GM19193 (cell line): Measurements from ENCODE around the gene TASOR.

Experiments
- POLR2A ChIP-seq: IDR thresholded peaks from 4 replicates; pipeline ENCODE4 v1.6.1; 2011; ENCODE audit not compliant: insufficient read depth, insufficient read length; ENCODE audit errors: extremely low read depth

Gene TASOR, protein sequence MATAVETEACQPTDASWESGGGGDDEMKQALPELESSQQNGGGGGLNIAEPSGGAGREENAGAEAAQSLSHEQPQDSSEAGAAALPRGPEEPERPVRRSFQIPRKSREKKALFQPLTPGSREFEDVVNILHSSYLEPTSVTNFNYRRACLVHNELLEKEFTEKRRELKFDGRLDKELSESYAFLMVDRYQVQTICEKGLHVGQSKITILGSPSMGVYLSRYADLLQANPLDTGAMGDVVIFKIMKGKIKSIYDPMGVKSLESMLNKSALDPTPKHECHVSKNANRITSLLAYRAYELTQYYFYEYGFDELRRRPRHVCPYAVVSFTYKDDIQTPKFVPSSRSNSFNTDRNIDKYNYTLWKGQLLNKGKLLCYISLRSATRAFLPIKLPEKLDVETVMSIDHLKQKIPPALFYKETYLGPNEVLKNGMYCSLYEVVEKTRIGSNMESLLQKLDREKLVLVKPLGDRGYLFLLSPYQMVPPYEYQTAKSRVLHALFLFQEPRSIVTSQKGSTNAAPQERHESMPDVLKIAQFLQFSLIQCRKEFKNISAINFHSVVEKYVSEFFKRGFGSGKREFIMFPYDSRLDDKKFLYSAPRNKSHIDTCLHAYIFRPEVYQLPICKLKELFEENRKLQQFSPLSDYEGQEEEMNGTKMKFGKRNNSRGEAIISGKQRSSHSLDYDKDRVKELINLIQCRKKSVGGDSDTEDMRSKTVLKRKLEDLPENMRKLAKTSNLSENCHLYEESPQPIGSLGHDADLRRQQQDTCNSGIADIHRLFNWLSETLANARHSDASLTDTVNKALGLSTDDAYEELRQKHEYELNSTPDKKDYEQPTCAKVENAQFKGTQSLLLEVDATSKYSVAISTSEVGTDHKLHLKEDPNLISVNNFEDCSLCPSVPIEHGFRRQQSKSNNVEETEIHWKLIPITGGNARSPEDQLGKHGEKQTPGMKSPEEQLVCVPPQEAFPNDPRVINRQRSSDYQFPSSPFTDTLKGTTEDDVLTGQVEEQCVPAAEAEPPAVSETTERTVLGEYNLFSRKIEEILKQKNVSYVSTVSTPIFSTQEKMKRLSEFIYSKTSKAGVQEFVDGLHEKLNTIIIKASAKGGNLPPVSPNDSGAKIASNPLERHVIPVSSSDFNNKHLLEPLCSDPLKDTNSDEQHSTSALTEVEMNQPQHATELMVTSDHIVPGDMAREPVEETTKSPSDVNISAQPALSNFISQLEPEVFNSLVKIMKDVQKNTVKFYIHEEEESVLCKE (N-terminal part only)

GRCh38 chr3:56683122-56683817 is at the start of gene TASOR:
Gene TASOR, minus strand, starts transcription at chr3:56683265. Its CDS starts 259 bp downstream, at chr3:56683006.
- TF ChIP-seq POLR2A = peak; percentile 76

- no peak for TF ChIP-seq POLR2A
Measured at GRCh38 chr3:56732109-56732508, 49.0 kb upstream of the TASOR start.

DNA sequence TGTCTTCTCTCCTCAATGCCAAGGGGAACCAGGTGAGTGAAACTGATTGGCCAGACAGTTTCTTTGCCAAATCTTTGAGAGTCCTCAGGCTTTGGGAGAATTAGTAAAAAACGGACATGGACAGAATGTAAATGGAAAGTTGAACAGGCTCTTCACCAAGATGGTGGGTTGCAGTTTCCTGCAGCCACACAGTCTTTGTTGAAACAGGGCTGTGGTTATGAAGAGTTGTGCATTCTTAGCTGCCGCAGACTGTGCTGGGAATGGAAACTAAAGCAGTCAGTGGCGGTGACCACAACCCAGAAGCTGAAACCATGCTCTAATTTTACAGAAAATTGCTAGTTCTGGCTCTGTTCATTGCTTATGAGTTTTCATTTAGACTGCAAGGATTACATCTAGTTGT is 42.1 kb upstream of the TASOR start:
- TF ChIP-seq POLR2A = no peak

GRCh38 chr3:56724676-56725075 is 41.6 kb upstream of the TASOR start:
- TF ChIP-seq POLR2A = no peak

DNA sequence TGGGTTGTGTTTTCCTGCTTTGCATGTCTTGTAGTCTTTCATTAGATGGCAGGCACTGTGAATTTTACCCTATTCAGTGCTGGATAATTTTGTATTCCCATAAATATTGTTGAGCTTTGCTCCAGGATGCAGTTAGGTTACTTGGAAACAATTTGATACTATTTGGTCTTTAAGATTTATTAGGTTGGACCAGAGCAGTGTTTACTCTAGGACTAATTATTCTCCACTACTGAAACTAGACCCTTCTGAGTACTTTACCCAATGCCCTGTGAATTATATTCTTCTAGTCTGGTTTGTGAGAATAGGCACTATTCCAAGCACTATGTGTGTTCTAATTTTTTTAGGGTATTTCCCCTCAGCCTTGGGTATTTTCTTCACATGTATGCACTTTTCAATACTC is 37.8 kb upstream of the TASOR start:
- TF ChIP-seq POLR2A = no peak

GRCh38 chr3:56711344-56711743 is 28.3 kb upstream of the TASOR start:
- TF ChIP-seq POLR2A = no peak

DNA sequence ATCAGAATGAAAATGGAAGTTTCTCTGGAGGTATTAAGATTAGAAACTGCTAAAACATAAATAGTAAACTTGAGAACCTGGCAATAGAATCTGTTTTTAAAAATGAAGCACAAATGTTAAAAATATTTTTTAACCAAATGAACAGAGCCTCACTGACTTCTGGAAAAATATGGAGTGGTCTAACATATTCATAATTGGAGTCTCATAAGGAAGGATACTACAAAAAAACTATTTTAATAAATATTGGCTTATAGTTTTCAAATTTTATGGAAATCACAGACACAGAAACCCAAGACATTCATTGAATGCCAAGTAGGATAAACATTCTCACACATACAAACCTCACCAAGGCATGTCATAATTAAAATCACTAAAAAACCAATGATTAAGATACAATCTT is 23.6 kb upstream of the TASOR start:
- no peak for TF ChIP-seq POLR2A

GRCh38 chr3:56704706-56705105 is 21.6 kb upstream of the TASOR start:
- no peak for TF ChIP-seq POLR2A

DNA sequence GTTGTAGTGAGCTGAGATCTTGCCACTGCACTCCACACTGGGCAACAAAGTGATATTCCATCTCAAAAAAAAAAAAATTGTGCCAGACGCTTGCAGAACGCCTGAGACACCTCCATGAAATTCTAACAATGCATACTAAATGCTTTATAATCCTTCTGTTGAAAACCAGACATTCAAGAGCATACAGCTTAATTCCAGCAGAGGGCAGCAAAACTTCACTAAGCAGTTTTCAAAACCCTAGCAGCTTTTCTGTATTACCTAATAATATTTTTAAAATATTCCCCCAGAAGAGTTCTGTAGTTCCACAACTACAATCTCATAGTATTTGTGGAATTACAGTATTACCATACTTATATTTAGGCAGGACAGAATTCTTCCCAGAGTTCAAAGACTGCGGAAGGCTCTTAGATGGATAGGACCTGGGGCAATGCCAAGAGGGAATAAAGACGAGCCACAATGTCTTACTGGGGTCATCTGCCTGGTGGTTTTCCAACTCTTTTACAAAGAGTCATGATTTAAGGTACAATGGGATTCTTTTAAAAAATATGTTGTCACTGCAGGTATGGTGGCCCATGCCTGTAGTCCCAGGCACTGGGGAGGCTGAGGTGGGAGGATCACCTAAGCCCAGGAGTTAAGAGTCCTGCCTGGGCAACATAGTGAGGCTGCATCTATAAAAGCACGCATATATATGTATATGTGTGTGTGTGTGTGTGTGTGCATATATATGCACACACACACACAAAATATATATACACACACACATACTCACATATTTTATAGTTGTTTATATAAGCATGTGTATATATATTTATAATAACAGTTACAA is 19.6 kb upstream of the TASOR start:
- no peak for TF ChIP-seq POLR2A

DNA sequence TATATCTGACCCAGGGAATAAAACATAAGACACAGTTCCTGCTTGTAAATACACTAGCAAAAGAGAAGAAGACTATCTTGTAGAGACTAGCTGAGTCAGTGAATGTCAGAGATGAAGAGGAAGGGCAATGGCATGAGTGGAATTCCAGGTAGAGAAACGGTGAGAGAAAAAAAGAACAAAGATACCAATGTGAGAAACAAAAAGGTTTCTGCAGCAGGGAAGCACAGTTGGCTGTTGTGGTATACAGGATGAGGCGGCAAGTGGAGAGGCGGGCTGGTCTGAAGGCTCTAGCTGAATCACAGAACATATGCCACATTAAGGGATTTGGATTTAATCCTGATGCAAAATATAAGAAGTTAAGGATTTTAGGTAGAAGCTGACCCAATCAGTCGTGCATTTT is 17.1 kb upstream of the TASOR start:
- TF ChIP-seq POLR2A = no peak

DNA sequence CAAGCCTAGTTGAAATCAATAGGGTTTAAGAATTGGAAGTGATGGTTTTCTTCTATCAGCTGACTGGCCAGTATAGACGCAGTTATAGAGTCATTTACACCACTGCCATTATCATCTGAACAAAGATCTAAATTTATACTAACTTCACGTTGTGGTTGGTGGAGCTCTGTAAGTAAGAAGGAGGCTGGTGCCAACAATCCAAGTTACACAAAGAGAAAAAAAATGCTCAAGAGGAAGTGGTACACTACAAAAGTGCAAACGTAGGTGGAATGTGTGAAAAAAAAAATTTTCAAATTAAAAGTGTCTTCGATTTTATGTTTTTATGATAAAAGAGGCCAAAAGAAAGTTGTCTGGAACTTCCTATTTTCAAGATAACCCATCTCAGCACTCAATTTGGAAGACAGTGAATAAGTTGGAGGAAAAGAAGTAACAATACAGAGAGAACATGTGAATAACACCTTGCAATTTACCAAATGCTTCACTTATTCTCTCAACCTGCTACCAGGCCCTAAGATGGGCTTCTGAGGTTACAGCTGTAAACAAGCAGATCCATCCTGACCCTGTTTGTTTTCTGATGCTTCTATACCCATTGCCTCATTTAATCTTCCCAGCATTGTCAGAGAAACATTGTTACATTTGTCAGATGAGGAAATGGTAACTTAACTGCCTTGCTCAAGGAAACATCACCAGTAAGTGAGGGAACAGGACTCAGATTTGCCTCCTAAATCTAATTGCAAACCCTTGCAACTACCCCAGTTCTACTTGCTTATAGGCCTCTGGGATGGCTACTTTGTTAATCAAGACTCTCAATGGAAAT is 12.0 kb upstream of the TASOR start:
- TF ChIP-seq POLR2A = no peak

GRCh38 chr3:56693750-56694149 is 10.7 kb upstream of the TASOR start:
- no peak for TF ChIP-seq POLR2A
